ENCODE data around the gene MPP2.
"Not testable (repeated sequence)": the region's sequence is repeated elsewhere in the genome, so short reads cannot be mapped to it uniquely, and the experiment has no call there.

Gene MPP2

GRCh38 chr17:43845766-43846165 is 61.6 kb downstream of the MPP2 start:
- FAIRE-seq: no peak
- TF ChIP-seq CTCF (IDR thresholded peaks at IDR 0.05; ENCODE audit: insufficient read depth, missing control alignments): no peak
- DNase-seq (ENCODE audit: insufficient read length, low spot score): no peak

- FAIRE-seq (no peak), DNase-seq (ENCODE audit: insufficient read length, low spot score) (no peak)
- TF ChIP-seq CTCF (IDR thresholded peaks at IDR 0.05; ENCODE audit: insufficient read depth, missing control alignments): no peak
Measured at GRCh38 chr17:43844241-43844640, 63.1 kb downstream of the MPP2 start.

- FAIRE-seq (no peak), DNase-seq (ENCODE audit: insufficient read length, low spot score) (no peak)
- no peak for TF ChIP-seq CTCF (IDR thresholded peaks at IDR 0.05; ENCODE audit: insufficient read depth, missing control alignments)
Measured at GRCh38 chr17:43842975-43843325, 64.4 kb downstream of the MPP2 start.

GRCh38 chr17:43842091-43842974 is 65.0 kb downstream of the MPP2 start:
- not testable (repeated sequence) for FAIRE-seq; DNase-seq (ENCODE audit: insufficient read length, low spot score)

- no peak for TF ChIP-seq CTCF (IDR thresholded peaks at IDR 0.05; ENCODE audit: insufficient read depth, missing control alignments)
- FAIRE-seq: no peak
- no peak for DNase-seq (ENCODE audit: insufficient read length, low spot score)
Measured at GRCh38 chr17:43841282-43841681, 66.1 kb downstream of the MPP2 start.

- FAIRE-seq (no peak), DNase-seq (ENCODE audit: insufficient read length, low spot score) (no peak)
- peak; percentile 57 for TF ChIP-seq CTCF (IDR thresholded peaks at IDR 0.05; ENCODE audit: insufficient read depth, missing control alignments)
Measured at GRCh38 chr17:43840814-43841213, 66.5 kb downstream of the MPP2 start.

GRCh38 chr17:43839670-43840108 is 67.6 kb downstream of the MPP2 start:
- FAIRE-seq: no peak
- no peak for DNase-seq (ENCODE audit: insufficient read length, low spot score)
- TF ChIP-seq CTCF (IDR thresholded peaks at IDR 0.05; ENCODE audit: insufficient read depth, missing control alignments): no peak

Data from D721Med (cell line).